CD14-positive monocyte (primary cell): Measurements from ENCODE around the gene RAB7B. TPM values are rescaled to one million over a fixed set of nuclear protein-coding genes. Genes with fewer than 3 reads are reported as not detected.

Experiments used
- DNase-seq, 3 donors: peaks; one replicate each; pipeline ENCODE4 v3.0.0-alpha.2; 2011 to 2022
- H2AFZ ChIP-seq: 2 replicates; pipeline ENCODE4 v1.6.0; 2012; ENCODE audit warnings: mild to moderate bottlenecking, low read depth, low read length, inconsistent platforms; ENCODE audit not compliant: insufficient read depth, poor library complexity, severe bottlenecking
- H3K27ac ChIP-seq, 2 donors: 1 replicate in 1 of 2; 2 replicates in 1 of 2; pipeline ENCODE4 v1.5.1; 2012 to 2013; ENCODE audit warnings: low read length in 2 of 2, control low read depth in 1 of 2, inconsistent platforms in 1 of 2, low read depth in 1 of 2, mild to moderate bottlenecking in 1 of 2
- H3K27me3 ChIP-seq, 2 donors: one replicate each; pipeline versions ENCODE4 v1.6.0 to v1.6.1; 2011 to 2013; ENCODE audit warnings: low read length in 2 of 2; ENCODE audit not compliant: control insufficient read depth in 2 of 2, insufficient read depth in 2 of 2
- H3K36me3 ChIP-seq, 2 donors: replicated peaks in 1 of 2; 1 replicate in 1 of 2; 2 replicates in 1 of 2; pipeline versions ENCODE4 v1.5.1 to v1.6.1; 2012 to 2013; ENCODE audit warnings: low read length in 2 of 2, control low read depth in 1 of 2, inconsistent platforms in 1 of 2, mild to moderate bottlenecking in 1 of 2; ENCODE audit not compliant: insufficient read depth in 2 of 2, control insufficient read depth in 1 of 2
- H3K4me1 ChIP-seq, 2 donors: 1 replicate in 1 of 2; 2 replicates in 1 of 2; pipeline versions ENCODE4 v1.5.1 to v1.6.1; 2012 to 2013; ENCODE audit warnings: low read length in 2 of 2, control low read depth in 1 of 2, inconsistent platforms in 1 of 2, mild to moderate bottlenecking in 1 of 2, moderate library complexity in 1 of 2; ENCODE audit not compliant: insufficient read depth in 2 of 2, control insufficient read depth in 1 of 2
- H3K4me2 ChIP-seq: replicated peaks from 2 replicates; pipeline ENCODE3; 2012; ENCODE audit warnings: low read length, moderate library complexity, mild to moderate bottlenecking; ENCODE audit not compliant: poor library complexity, severe bottlenecking; ENCODE audit errors: extremely low read depth
- H3K4me3 ChIP-seq, 3 experiments: fragments of 200-600 bp in 1 of 3; sonication (generic) in 1 of 3; replicated peaks in 1 of 3; 1 replicate in 2 of 3; 2 replicates in 1 of 3; pipeline ENCODE4 v1.5.1; 2011 to 2013; ENCODE audit warnings: low read length in 3 of 3, mild to moderate bottlenecking in 3 of 3, control low read depth in 2 of 3, low read depth in 2 of 3, inconsistent platforms in 1 of 3, moderate library complexity in 1 of 3
- H3K79me2 ChIP-seq: 2 replicates; pipeline ENCODE4 v1.6.0; 2012; ENCODE audit warnings: mild to moderate bottlenecking, control low read depth, inconsistent platforms, low read length, moderate library complexity; ENCODE audit not compliant: insufficient read depth
- H3K9ac ChIP-seq: 2 replicates; pipeline ENCODE4 v1.6.0; 2017; ENCODE audit warnings: low read length, mild to moderate bottlenecking; ENCODE audit not compliant: insufficient read depth, poor library complexity, severe bottlenecking
- H3K9me3 ChIP-seq, 2 donors: replicated peaks in 1 of 2; 1 replicate in 1 of 2; 2 replicates in 1 of 2; pipeline versions ENCODE4 v1.5.1 to v1.6.1; 2012 to 2013; ENCODE audit warnings: low read length in 2 of 2, control low read depth in 1 of 2; ENCODE audit not compliant: control insufficient read depth in 1 of 2, insufficient read depth in 1 of 2
- H4K20me1 ChIP-seq: 2 replicates; pipeline ENCODE4 v1.6.0; 2012; ENCODE audit warnings: mild to moderate bottlenecking, low read length, control low read depth, moderate library complexity; ENCODE audit not compliant: insufficient read depth
- H3K27ac Mint-ChIP-seq, 7 donors: one replicate each; pipeline ENCODE4 v1.8.0; 2020; ENCODE audit warnings: mild to moderate bottlenecking in 7 of 7, mixed read lengths in 7 of 7, moderate library complexity in 6 of 7, inconsistent platforms in 2 of 7
- H3K27me3 Mint-ChIP-seq, 3 donors: one replicate each; pipeline ENCODE4 v1.8.0; 2021 to 2022; ENCODE audit warnings: low read depth in 3 of 3, mild to moderate bottlenecking in 3 of 3, mixed read lengths in 3 of 3, moderate library complexity in 3 of 3, inconsistent platforms in 1 of 3
- H3K36me3 Mint-ChIP-seq, 2 donors: one replicate each; pipeline ENCODE4 v1.8.0; 2020; ENCODE audit warnings: mixed read lengths in 2 of 2, inconsistent platforms in 1 of 2, mild to moderate bottlenecking in 1 of 2
- H3K4me1 Mint-ChIP-seq: one replicate; pipeline ENCODE4 v1.8.0; 2020; ENCODE audit warnings: mild to moderate bottlenecking, mixed read lengths
- H3K4me3 Mint-ChIP-seq, 2 donors: one replicate each; pipeline ENCODE4 v1.8.0; 2020; ENCODE audit warnings: mild to moderate bottlenecking in 2 of 2, mixed read lengths in 2 of 2, moderate library complexity in 1 of 2
- H3K9me3 Mint-ChIP-seq, 7 donors: one replicate each; pipeline ENCODE4 v1.8.0; 2020 to 2022; ENCODE audit warnings: mixed read lengths in 7 of 7, mild to moderate bottlenecking in 6 of 7, moderate library complexity in 6 of 7, inconsistent platforms in 2 of 7
- WGBS: methylation state at CpG from one replicate; pipeline ENCODE4 v1.1.5; 2013; ENCODE audit warnings: missing lambda C conversion rate; ENCODE audit not compliant: insufficient coverage; 5-methylcytosine and 5-hydroxymethylcytosine counted together
- intact Hi-C, 2 donors: fragments of 100-400 bp; cut with micrococcal nuclease; formaldehyde crosslinking; loops; one replicate each; pipeline versions ENCODE4 v1.15.0 to v1.15.1; 2023
- polyA plus RNA-seq, 3 donors: library from polyadenylated mRNA; depleted of rRNA in 1 of 3; unstranded in 2 of 3; stranded (reverse) in 1 of 3; fragments of 300-500 nt in 2 of 3; fragments of >200 nt in 1 of 3; fragmentation: Illumina TruSeq in 2 of 3; gene quantifications; 1 replicate in 2 of 3; 2 replicates in 1 of 3; pipeline ENCODE4 v1.2.3, GENCODE V29; 2012 to 2021
- TF ChIP-seq, protein P1 (sequence below): fragments of 200-600 bp; IDR thresholded peaks from one replicate; pipeline ENCODE4 v1.8.0; 2022; ENCODE audit warnings: antibody characterized with exemption, mild to moderate bottlenecking

Gene RAB7B
- polyA plus RNA-seq, 3 donors: 0.41 to 0.52 (median 0.47) TPM

DNA sequence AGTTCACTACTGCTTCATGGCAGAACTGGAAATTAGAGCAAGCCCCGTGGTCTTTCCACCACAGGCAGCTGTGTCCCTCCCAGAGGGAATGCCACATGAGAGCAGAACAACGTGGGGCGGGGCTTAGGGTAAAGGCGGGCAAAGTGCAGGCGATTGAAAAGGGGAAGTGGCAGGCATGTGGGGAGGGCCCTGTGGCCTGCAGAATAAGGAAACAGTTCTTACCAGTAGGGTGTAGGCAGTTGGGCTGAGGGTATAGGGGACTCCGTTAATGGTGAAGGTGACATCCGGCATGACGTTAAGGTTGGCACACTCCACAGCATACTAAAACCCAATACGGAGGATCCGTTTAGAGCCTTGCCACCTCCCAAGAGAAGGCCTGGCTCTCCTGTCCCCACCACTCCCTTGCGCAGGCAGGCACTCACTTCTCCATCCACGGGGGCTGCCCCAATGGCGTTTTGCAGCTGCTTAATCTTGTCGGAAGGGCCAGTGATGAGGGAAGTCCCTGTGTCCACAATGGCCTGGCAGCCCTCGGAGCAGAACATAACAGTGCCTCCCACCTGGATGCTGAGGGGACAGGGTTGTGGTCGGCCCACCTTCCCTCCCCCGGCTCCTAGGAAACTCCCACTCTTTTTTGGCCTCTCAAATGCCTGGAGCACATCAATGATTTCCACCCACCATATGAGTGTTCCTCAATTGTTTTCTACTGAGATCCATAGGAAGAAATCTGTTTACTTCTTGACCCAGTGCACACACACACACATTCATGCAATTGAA is 9.1 kb upstream of the RAB7B start:
- intact Hi-C loops: loop anchor here in 1 of 2 donors (5.0 kb wide), 1 partner anchor 40 kb away; the partner anchor contains the start of gene RHEX
- Histone ChIP-seq H2AFZ (peak overlapping the region; percentile 72), H3K4me1 (peaks cover 31 to 42% of the 10 kb centered on the region in 2 donors), H3K27me3 (no peaks in the 10 kb centered on the region), H3K9ac (no peak overlapping the region), H3K27ac (peak overlapping the region; percentile 44 to 80), H3K36me3 (no peaks in the 10 kb centered on the region), H3K9me3 (no peaks in the 10 kb centered on the region), H3K4me3 (peak overlapping the region; percentile 0 to 71 (median 11)), H3K79me2 (no peaks in the 10 kb centered on the region), H3K4me2 (peak overlapping the region; percentile 74), H4K20me1 (no peaks in the 10 kb centered on the region)
- Mint-ChIP-seq H3K4me1 (peaks cover 43% of the 10 kb centered on the region), H3K27ac (peak overlapping the region; percentile 73 to 92 (median 88)), H3K27me3 (peaks cover 0 to 2% (median 0%) of the 10 kb centered on the region in 3 donors), H3K9me3 (no peaks in the 10 kb centered on the region), H3K4me3 (peak overlapping the region; percentile 56 to 80), H3K36me3 (no peaks in the 10 kb centered on the region)
- WGBS: 5% methylated on average over 7 of the region's 17 CpGs
- TF ChIP-seq, protein P1, sequence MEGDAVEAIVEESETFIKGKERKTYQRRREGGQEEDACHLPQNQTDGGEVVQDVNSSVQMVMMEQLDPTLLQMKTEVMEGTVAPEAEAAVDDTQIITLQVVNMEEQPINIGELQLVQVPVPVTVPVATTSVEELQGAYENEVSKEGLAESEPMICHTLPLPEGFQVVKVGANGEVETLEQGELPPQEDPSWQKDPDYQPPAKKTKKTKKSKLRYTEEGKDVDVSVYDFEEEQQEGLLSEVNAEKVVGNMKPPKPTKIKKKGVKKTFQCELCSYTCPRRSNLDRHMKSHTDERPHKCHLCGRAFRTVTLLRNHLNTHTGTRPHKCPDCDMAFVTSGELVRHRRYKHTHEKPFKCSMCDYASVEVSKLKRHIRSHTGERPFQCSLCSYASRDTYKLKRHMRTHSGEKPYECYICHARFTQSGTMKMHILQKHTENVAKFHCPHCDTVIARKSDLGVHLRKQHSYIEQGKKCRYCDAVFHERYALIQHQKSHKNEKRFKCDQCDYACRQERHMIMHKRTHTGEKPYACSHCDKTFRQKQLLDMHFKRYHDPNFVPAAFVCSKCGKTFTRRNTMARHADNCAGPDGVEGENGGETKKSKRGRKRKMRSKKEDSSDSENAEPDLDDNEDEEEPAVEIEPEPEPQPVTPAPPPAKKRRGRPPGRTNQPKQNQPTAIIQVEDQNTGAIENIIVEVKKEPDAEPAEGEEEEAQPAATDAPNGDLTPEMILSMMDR: no peak
- DNase-seq: peak; percentile 83 to 94 (median 90)

DNA sequence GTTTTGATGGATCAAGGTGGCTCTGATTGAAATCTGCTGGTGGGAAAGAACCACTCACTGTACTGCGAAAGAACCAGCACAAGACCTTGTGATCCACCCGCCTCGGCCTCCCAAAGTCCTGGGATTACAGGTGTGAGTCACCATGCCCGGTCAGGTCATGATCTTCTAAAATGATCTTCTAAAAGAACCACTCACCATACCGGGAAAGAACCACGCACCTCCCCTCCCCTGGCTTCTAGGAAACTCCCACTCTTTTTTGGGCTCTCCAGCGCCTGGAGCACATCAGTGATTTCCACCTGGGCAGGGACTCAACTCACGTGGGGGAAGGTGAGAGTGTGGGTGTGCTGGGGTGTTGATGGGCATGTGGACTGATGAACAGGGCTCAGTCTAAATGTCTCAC is 7.9 kb upstream of the RAB7B start:
- H3K9me3 ChIP-seq: no peaks in the 10 kb centered on the region
- Mint-ChIP-seq H3K4me1 (peaks cover 53% of the 10 kb centered on the region), H3K36me3 (no peaks in the 10 kb centered on the region), H3K27me3 (peaks cover 0 to 2% (median 0%) of the 10 kb centered on the region in 3 donors), H3K4me3 (no peak overlapping the region), H3K9me3 (no peaks in the 10 kb centered on the region), H3K27ac (peak overlapping the region in 1 of 7 donors; percentile 80)
- H3K4me3 ChIP-seq: no peak overlapping the region
- H2AFZ ChIP-seq: no peak overlapping the region
- H3K27me3 ChIP-seq: no peaks in the 10 kb centered on the region
- H3K27ac ChIP-seq: no peak overlapping the region
- no peak overlapping the region for H3K4me2 ChIP-seq
- no peaks in the 10 kb centered on the region for H4K20me1 ChIP-seq
- no peak for DNase-seq
- H3K4me1 ChIP-seq: peaks cover 38 to 48% of the 10 kb centered on the region in 2 donors
- WGBS: 93% methylated on average over 4 of the region's 8 CpGs
- no peak overlapping the region for H3K9ac ChIP-seq
- intact Hi-C loops: loop anchor here in 1 of 2 donors (5.0 kb wide), 1 partner anchor 41 kb away; the partner anchor contains the start of gene RHEX
- H3K79me2 ChIP-seq: no peaks in the 10 kb centered on the region
- H3K36me3 ChIP-seq: no peaks in the 10 kb centered on the region
- TF ChIP-seq, protein P1: no peak
